Measurements from ENCODE around the gene STIMATE. TPM values are rescaled to one million over a fixed set of nuclear protein-coding genes. Genes with fewer than 3 reads are reported as not detected.

Gene STIMATE
- total and polyA plus RNA-seq, 3 donors from 2014 or later, result 16.7 to 42.9 (median 33.2) TPM

GRCh38 chr3:52873433-52874159 lies 23.8 kb downstream of the STIMATE start:
- no peaks in the 10 kb centered on the region for H3K4me1 ChIP-seq
- DNase-seq, result no peak
- H3K27ac ChIP-seq, result no peak overlapping the region
- TF ChIP-seq CTCF (IDR thresholded peaks at IDR 0.05) (no peak), POLR2A (IDR thresholded peaks at IDR 0.05) (no peak)
- H3K4me3 ChIP-seq, result no peak overlapping the region
- intact Hi-C loops (cut with DNase I; ENCODE audit: low total_unique reads), result no loop called here
- H3K36me3 ChIP-seq (ENCODE audit: low read depth, missing control alignments), result no peaks in the 10 kb centered on the region
- no peaks in the 10 kb centered on the region for H3K27me3 ChIP-seq
- no peaks in the 10 kb centered on the region for H3K9me3 ChIP-seq
- 84 to 90% methylated on average over 8 of the region's 8 CpGs for WGBS, 2 donors

GRCh38 chr3:52872245-52872644 lies 25.1 kb downstream of the STIMATE start:
- Histone ChIP-seq H3K9me3 (no peaks in the 10 kb centered on the region), H3K27me3 (no peaks in the 10 kb centered on the region), H3K36me3 (ENCODE audit: low read depth, missing control alignments) (no peaks in the 10 kb centered on the region), H3K4me3 (no peak overlapping the region), H3K27ac (no peak overlapping the region), H3K4me1 (no peaks in the 10 kb centered on the region)
- WGBS, 2 donors, result 94 to 97% methylated on average over 3 of the region's 3 CpGs
- TF ChIP-seq POLR2A (IDR thresholded peaks at IDR 0.05) (no peak), CTCF (IDR thresholded peaks at IDR 0.05) (no peak)
- intact Hi-C loops (cut with DNase I; ENCODE audit: low total_unique reads), result no loop called here
- no peak for DNase-seq

DNA sequence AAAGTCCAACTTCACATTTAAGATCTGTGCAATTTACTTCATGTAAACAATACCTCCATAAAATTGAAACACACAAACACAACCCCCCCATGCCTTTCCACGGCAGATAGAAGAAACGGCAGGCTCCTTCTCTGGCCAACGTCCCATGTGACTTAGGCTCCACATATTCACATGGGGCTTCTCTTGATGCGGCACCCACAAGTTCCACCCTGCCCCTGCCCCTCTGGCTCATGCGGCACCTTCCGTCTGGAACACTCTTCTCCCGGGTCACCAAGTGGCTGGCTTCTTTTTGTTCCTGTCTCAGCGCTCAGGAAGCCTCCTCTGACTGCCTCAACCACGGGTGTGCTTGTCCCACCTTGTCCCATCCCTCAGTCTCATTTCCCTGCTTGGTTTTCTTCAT lies 25.6 kb downstream of the STIMATE start:
- TF ChIP-seq POLR2A (IDR thresholded peaks at IDR 0.05) (no peak), CTCF (IDR thresholded peaks at IDR 0.05) (no peak)
- WGBS, 2 donors, result 79 to 87% methylated on average over 9 of the region's 9 CpGs
- H3K9me3 ChIP-seq, result no peaks in the 10 kb centered on the region
- intact Hi-C loops (cut with DNase I; ENCODE audit: low total_unique reads), result no loop called here
- no peak for DNase-seq
- H3K27me3 ChIP-seq, result no peaks in the 10 kb centered on the region
- no peak overlapping the region for H3K27ac ChIP-seq
- H3K36me3 ChIP-seq (ENCODE audit: low read depth, missing control alignments), result no peaks in the 10 kb centered on the region
- no peak overlapping the region for H3K4me3 ChIP-seq
- H3K4me1 ChIP-seq, result no peaks in the 10 kb centered on the region

GRCh38 chr3:52870471-52870870 lies 26.9 kb downstream of the STIMATE start:
- Histone ChIP-seq H3K9me3 (no peaks in the 10 kb centered on the region), H3K27me3 (no peaks in the 10 kb centered on the region), H3K36me3 (ENCODE audit: low read depth, missing control alignments) (no peaks in the 10 kb centered on the region), H3K4me1 (no peaks in the 10 kb centered on the region), H3K4me3 (no peak overlapping the region), H3K27ac (no peak overlapping the region)
- TF ChIP-seq POLR2A (IDR thresholded peaks at IDR 0.05), result no peak
- no peak for TF ChIP-seq CTCF (IDR thresholded peaks at IDR 0.05)
- 98% methylated on average over 10 of the region's 10 CpGs; no CpG with 5 or more reads in 1 of the 2 donors for WGBS, 2 donors
- intact Hi-C loops (cut with DNase I; ENCODE audit: low total_unique reads), result no loop called here
- no peak for DNase-seq

GRCh38 chr3:52866427-52866826 lies 30.9 kb downstream of the STIMATE start:
- intact Hi-C loops (cut with DNase I; ENCODE audit: low total_unique reads), result no loop called here
- no peak overlapping the region for H3K27ac ChIP-seq

More at GRCh38 chr3:52866427-52866826, 30.9 kb downstream of the STIMATE start:
- no peaks in the 10 kb centered on the region for H3K36me3 ChIP-seq (ENCODE audit: low read depth, missing control alignments)
- H3K4me3 ChIP-seq, result no peak overlapping the region
- no peaks in the 10 kb centered on the region for H3K9me3 ChIP-seq
- no peak for TF ChIP-seq POLR2A (IDR thresholded peaks at IDR 0.05)
- TF ChIP-seq CTCF (IDR thresholded peaks at IDR 0.05), result no peak
- no peaks in the 10 kb centered on the region for H3K27me3 ChIP-seq
- 93 to 97% methylated on average over 10 to 12 of the region's 12 CpGs for WGBS, 2 donors
- no peaks in the 10 kb centered on the region for H3K4me1 ChIP-seq
- DNase-seq, result no peak
